Hepatocyte (in vitro differentiated cells): ENCODE results near the gene KIAA1671. TPM values are rescaled to one million over a fixed set of nuclear protein-coding genes. Genes with fewer than 3 reads are reported as not detected.

Experiments used
- DNase-seq: peaks from one replicate; pipeline ENCODE4 v3.0.0-alpha.2; 2016; ENCODE audit warnings: low spot score
- H2AFZ ChIP-seq: fragments of 200-600 bp; sonication (generic); 2 replicates; pipeline ENCODE4 v1.6.0; 2016; ENCODE audit warnings: antibody characterized with exemption, mild to moderate bottlenecking
- H3K27ac ChIP-seq: fragments of 200-600 bp; sonication (generic); 2 replicates; pipeline ENCODE4 v1.5.1; 2016; ENCODE audit warnings: mild to moderate bottlenecking
- H3K27me3 ChIP-seq: fragments of 200-600 bp; sonication (generic); 2 replicates; pipeline ENCODE4 v1.6.1; 2016
- H3K36me3 ChIP-seq: fragments of 200-600 bp; sonication (generic); replicated peaks from 2 replicates; pipeline ENCODE4 v1.5.1; 2016; ENCODE audit warnings: low read depth; ENCODE audit not compliant: insufficient read depth
- H3K4me1 ChIP-seq: fragments of 200-600 bp; sonication (generic); 2 replicates; pipeline ENCODE4 v1.5.1; 2016; ENCODE audit warnings: mild to moderate bottlenecking, moderate library complexity; ENCODE audit not compliant: insufficient read depth
- H3K4me2 ChIP-seq: fragments of 200-600 bp; sonication (generic); 2 replicates; pipeline ENCODE4 v1.6.0; 2016
- H3K4me3 ChIP-seq: fragments of 200-600 bp; sonication (generic); 2 replicates; pipeline ENCODE4 v1.5.1; 2016; ENCODE audit warnings: mild to moderate bottlenecking
- H3K79me2 ChIP-seq: fragments of 200-600 bp; sonication (generic); 2 replicates; pipeline ENCODE4 v1.6.0; 2017; ENCODE audit warnings: mild to moderate bottlenecking
- H3K9me2 ChIP-seq: fragments of 200-600 bp; sonication (generic); replicated peaks from 2 replicates; pipeline ENCODE4 v1.6.0; 2017; ENCODE audit warnings: mild to moderate bottlenecking; ENCODE audit not compliant: insufficient read depth
- H3K9me3 ChIP-seq: fragments of 200-600 bp; sonication (generic); 2 replicates; pipeline ENCODE4 v1.5.1; 2016; ENCODE audit warnings: low read depth, mild to moderate bottlenecking
- H4K20me1 ChIP-seq: fragments of 200-600 bp; sonication (generic); 2 replicates; pipeline ENCODE4 v1.6.0; 2016; ENCODE audit warnings: mild to moderate bottlenecking; ENCODE audit not compliant: insufficient read depth, poor library complexity, severe bottlenecking
- CTCF ChIP-seq: fragments of 200-600 bp; sonication (generic); IDR thresholded peaks from 2 replicates; pipeline ENCODE4 v1.5.1; 2016; ENCODE audit warnings: antibody characterized with exemption, mild to moderate bottlenecking; ENCODE audit not compliant: poor library complexity
- EZH2 ChIP-seq: fragments of 200-600 bp; sonication (generic); IDR thresholded peaks from 2 replicates; pipeline ENCODE4 v1.6.1; 2016; ENCODE audit warnings: antibody characterized with exemption, mild to moderate bottlenecking, borderline replicate concordance
- EZH2phosphoT487 ChIP-seq: fragments of 200-600 bp; sonication (generic); IDR thresholded peaks from one replicate; pipeline ENCODE4 v1.6.1; 2018; ENCODE audit warnings: antibody characterized with exemption, mild to moderate bottlenecking, low read depth, moderate library complexity; ENCODE audit not compliant: unreplicated experiment, severe bottlenecking
- WGBS: methylation state at CpG from one replicate; pipeline ENCODE4 v1.1.6; 2016; ENCODE audit warnings: low lambda C conversion rate; ENCODE audit errors: missing lambda C conversion rate; 5-methylcytosine and 5-hydroxymethylcytosine counted together
- polyA plus RNA-seq: library from polyadenylated mRNA; unstranded; fragments of >200 nt; fragmentation: Nextera tagmentation; extraction: Ambion mirVana; gene quantifications from 2 replicates; pipeline ENCODE4 v1.2.1, GENCODE V29; 2016
- total RNA-seq: library from RNA; depleted of rRNA; stranded (reverse); fragments of >200 nt; gene quantifications from 2 replicates; pipeline ENCODE4 v1.2.3, GENCODE V29; 2014

Gene KIAA1671
- total and polyA plus RNA-seq, 2 experiments from 2014 or later: 8.1 to 26.5 TPM

GRCh38 chr22:24972369-24972768 lies 19.9 kb downstream of the KIAA1671 start:
- H4K20me1 ChIP-seq: no peaks in the 10 kb centered on the region
- H3K27ac ChIP-seq: no peak overlapping the region
- no peak for TF ChIP-seq CTCF
- TF ChIP-seq EZH2phosphoT487: no peak
- no peak for TF ChIP-seq EZH2
- no peaks in the 10 kb centered on the region for H3K9me2 ChIP-seq
- H2AFZ ChIP-seq: no peak overlapping the region
- no peaks in the 10 kb centered on the region for H3K36me3 ChIP-seq
- DNase-seq: no peak
- H3K4me1 ChIP-seq: peaks cover 19% of the 10 kb centered on the region
- H3K4me3 ChIP-seq: no peak overlapping the region
- H3K79me2 ChIP-seq: peaks cover 77% of the 10 kb centered on the region
- no peak overlapping the region for H3K4me2 ChIP-seq
- no peaks in the 10 kb centered on the region for H3K27me3 ChIP-seq
- WGBS: 100% methylated on average over 2 of the region's 2 CpGs
- H3K9me3 ChIP-seq: no peaks in the 10 kb centered on the region

GRCh38 chr22:24973872-24974271 lies 21.4 kb downstream of the KIAA1671 start:
- H3K27me3 ChIP-seq: no peaks in the 10 kb centered on the region
- H3K9me2 ChIP-seq: no peaks in the 10 kb centered on the region
- 69% methylated on average over 6 of the region's 6 CpGs for WGBS
- DNase-seq: peak; percentile 67
- H3K36me3 ChIP-seq: no peaks in the 10 kb centered on the region
- H3K79me2 ChIP-seq: peaks cover 73% of the 10 kb centered on the region
- peak overlapping the region; percentile 45 for H3K27ac ChIP-seq
- TF ChIP-seq CTCF (no peak), EZH2 (no peak), EZH2phosphoT487 (no peak)
- no peaks in the 10 kb centered on the region for H3K9me3 ChIP-seq
- H3K4me2 ChIP-seq: peak overlapping the region; percentile 25
- no peaks in the 10 kb centered on the region for H4K20me1 ChIP-seq
- H2AFZ ChIP-seq: no peak overlapping the region
- peaks cover 24% of the 10 kb centered on the region for H3K4me1 ChIP-seq
- no peak overlapping the region for H3K4me3 ChIP-seq

- no peaks in the 10 kb centered on the region for H3K9me3 ChIP-seq
- WGBS: 91% methylated on average over 5 of the region's 5 CpGs
- H3K4me1 ChIP-seq: peaks cover 17% of the 10 kb centered on the region
- H3K4me3 ChIP-seq: no peak overlapping the region
- H2AFZ ChIP-seq: no peak overlapping the region
- no peaks in the 10 kb centered on the region for H3K36me3 ChIP-seq
- no peak overlapping the region for H3K27ac ChIP-seq
- no peaks in the 10 kb centered on the region for H3K27me3 ChIP-seq
- H3K4me2 ChIP-seq: no peak overlapping the region
- H3K9me2 ChIP-seq: no peaks in the 10 kb centered on the region
- no peak for TF ChIP-seq CTCF
- TF ChIP-seq EZH2phosphoT487: no peak
- no peak for TF ChIP-seq EZH2
- H3K79me2 ChIP-seq: peaks cover 73% of the 10 kb centered on the region
- no peak for DNase-seq
- no peaks in the 10 kb centered on the region for H4K20me1 ChIP-seq
These were observed 22.7 kb downstream of the KIAA1671 start for GRCh38 chr22:24975125-24975640.
